HL-60 (cell line): ENCODE results near the gene SHC2.
"Not testable (repeated sequence)": the region's sequence is repeated elsewhere in the genome, so short reads cannot be mapped to it uniquely, and the experiment has no call there.

Experiments
- DNase-seq, 2 experiments: peaks; one replicate each; pipeline ENCODE4 v3.0.0-alpha.2; 2010 to 2020; ENCODE audit warnings: low read depth in 1 of 2, low spot score in 1 of 2
- H3K27ac ChIP-seq: fragments of 250-450 bp; sonication (Bioruptor Pico); replicated peaks from 2 replicates; pipeline ENCODE4 v1.5.1; 2020; ENCODE audit warnings: mild to moderate bottlenecking, moderate library complexity
- H3K27me3 ChIP-seq: fragments of 250-450 bp; sonication (Bioruptor Pico); 2 replicates; pipeline ENCODE4 v1.5.1; 2021; ENCODE audit warnings: mild to moderate bottlenecking, moderate library complexity; ENCODE audit not compliant: insufficient read depth, poor library complexity, severe bottlenecking
- H3K4me3 ChIP-seq: replicated peaks from 2 replicates; pipeline ENCODE4 v1.5.1; 2011; ENCODE audit warnings: mild to moderate bottlenecking, control low read depth, low read length; ENCODE audit not compliant: insufficient read depth
- GABPA ChIP-seq: IDR thresholded peaks from 2 replicates; pipeline ENCODE4 v1.6.1; 2012; ENCODE audit warnings: low read depth
- POLR2AphosphoS5 ChIP-seq: IDR thresholded peaks from 2 replicates; pipeline ENCODE4 v1.6.1; 2012; ENCODE audit warnings: low read depth
- SPI1 ChIP-seq: IDR thresholded peaks from 2 replicates; pipeline ENCODE4 v1.6.1; 2012; ENCODE audit warnings: low read depth, mild to moderate bottlenecking, borderline replicate concordance
- TF ChIP-seq, protein P1 (sequence below): IDR thresholded peaks from one replicate; pipeline ENCODE4 v1.5.1; 2011; ENCODE audit warnings: low read length, control low read depth, inconsistent platforms; ENCODE audit not compliant: insufficient read depth
- TF ChIP-seq, protein P2 (sequence below): IDR thresholded peaks from 2 replicates; pipeline ENCODE4 v1.6.1; 2012; ENCODE audit warnings: low read depth; ENCODE audit not compliant: insufficient replicate concordance

SHC2 gene

DNA sequence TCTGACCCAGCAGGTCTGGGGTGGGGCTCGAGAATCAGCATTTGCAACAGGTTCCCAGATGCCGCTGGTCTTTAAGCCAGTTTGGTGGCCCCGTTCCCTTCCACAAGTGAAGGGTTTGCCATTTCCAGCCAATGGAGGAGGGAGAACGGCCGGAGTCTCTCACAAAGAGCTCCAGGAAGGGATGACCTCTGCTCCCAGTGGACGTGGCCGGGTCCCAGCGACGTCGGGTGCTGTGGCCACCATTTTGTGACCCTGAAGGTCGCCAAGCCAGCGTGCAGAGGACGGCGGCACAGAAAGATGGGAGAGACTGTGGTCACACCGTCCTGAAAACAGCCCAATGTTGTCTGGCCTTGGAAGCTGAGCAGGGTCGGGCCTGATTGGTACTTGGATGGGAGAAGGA lies 8.0 kb downstream of the SHC2 start:
- TF ChIP-seq SPI1: no peak
- no peak overlapping the region for H3K4me3 ChIP-seq
- no peak overlapping the region for H3K27ac ChIP-seq
- DNase-seq: no peak
- no peaks in the 10 kb centered on the region for H3K27me3 ChIP-seq

DNA sequence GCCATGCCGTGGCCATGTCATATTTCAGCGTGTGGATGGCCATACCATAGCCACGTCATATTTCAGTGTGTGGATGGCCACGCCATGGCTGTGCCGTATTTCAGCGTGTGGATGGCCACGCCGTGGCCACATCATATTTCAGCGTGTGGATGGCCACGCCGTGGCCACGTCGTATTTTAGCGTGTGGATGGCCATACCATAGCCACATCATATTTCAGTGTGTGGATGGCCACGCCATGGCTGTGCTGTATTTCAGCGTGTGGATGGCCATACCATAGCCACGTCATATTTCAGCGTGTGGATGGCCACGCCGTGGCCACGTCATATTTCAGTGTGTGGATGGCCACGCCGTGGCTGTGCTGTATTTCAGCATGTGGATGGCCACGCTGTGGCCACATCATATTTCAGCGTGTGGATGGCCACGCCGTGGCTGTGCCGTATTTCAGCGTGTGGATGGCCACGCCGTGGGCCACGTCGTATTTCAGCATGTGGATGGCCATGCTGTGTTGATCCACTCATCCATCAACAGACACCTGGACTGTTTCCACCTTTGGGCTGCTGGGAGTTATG lies 9.8 kb downstream of the SHC2 start:
- DNase-seq, H3K4me3 ChIP-seq, H3K27me3 ChIP-seq, H3K27ac ChIP-seq: not testable (repeated sequence)

DNA sequence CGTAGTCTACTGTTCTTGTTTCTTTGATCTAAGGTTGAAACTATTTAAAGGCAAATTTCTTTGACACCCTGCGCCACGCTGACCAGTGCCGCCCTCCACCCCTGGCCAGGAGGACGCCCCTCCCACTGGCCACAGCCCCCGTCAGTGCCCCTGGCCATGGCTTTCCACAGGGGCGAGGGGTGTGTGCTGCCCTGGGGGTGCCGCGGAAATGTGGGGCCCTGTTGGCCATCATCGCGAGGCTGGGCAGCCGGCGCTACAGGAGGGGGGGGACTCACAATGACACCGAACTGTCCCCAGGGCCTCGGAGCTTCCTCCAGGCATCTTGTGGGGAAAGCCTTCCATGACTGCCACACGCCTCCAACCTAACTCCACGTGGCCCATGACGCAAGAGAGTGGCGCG lies 10.9 kb downstream of the SHC2 start:
- Histone ChIP-seq H3K27me3 (no peaks in the 10 kb centered on the region), H3K4me3 (no peak overlapping the region), H3K27ac (no peak overlapping the region)
- TF ChIP-seq, protein P1, sequence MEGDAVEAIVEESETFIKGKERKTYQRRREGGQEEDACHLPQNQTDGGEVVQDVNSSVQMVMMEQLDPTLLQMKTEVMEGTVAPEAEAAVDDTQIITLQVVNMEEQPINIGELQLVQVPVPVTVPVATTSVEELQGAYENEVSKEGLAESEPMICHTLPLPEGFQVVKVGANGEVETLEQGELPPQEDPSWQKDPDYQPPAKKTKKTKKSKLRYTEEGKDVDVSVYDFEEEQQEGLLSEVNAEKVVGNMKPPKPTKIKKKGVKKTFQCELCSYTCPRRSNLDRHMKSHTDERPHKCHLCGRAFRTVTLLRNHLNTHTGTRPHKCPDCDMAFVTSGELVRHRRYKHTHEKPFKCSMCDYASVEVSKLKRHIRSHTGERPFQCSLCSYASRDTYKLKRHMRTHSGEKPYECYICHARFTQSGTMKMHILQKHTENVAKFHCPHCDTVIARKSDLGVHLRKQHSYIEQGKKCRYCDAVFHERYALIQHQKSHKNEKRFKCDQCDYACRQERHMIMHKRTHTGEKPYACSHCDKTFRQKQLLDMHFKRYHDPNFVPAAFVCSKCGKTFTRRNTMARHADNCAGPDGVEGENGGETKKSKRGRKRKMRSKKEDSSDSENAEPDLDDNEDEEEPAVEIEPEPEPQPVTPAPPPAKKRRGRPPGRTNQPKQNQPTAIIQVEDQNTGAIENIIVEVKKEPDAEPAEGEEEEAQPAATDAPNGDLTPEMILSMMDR: no peak
- no peak for TF ChIP-seq SPI1
- TF ChIP-seq POLR2AphosphoS5: no peak
- no peak for TF ChIP-seq GABPA
- TF ChIP-seq, protein P2, sequence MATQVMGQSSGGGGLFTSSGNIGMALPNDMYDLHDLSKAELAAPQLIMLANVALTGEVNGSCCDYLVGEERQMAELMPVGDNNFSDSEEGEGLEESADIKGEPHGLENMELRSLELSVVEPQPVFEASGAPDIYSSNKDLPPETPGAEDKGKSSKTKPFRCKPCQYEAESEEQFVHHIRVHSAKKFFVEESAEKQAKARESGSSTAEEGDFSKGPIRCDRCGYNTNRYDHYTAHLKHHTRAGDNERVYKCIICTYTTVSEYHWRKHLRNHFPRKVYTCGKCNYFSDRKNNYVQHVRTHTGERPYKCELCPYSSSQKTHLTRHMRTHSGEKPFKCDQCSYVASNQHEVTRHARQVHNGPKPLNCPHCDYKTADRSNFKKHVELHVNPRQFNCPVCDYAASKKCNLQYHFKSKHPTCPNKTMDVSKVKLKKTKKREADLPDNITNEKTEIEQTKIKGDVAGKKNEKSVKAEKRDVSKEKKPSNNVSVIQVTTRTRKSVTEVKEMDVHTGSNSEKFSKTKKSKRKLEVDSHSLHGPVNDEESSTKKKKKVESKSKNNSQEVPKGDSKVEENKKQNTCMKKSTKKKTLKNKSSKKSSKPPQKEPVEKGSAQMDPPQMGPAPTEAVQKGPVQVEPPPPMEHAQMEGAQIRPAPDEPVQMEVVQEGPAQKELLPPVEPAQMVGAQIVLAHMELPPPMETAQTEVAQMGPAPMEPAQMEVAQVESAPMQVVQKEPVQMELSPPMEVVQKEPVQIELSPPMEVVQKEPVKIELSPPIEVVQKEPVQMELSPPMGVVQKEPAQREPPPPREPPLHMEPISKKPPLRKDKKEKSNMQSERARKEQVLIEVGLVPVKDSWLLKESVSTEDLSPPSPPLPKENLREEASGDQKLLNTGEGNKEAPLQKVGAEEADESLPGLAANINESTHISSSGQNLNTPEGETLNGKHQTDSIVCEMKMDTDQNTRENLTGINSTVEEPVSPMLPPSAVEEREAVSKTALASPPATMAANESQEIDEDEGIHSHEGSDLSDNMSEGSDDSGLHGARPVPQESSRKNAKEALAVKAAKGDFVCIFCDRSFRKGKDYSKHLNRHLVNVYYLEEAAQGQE: no peak
- no peak for DNase-seq

DNA sequence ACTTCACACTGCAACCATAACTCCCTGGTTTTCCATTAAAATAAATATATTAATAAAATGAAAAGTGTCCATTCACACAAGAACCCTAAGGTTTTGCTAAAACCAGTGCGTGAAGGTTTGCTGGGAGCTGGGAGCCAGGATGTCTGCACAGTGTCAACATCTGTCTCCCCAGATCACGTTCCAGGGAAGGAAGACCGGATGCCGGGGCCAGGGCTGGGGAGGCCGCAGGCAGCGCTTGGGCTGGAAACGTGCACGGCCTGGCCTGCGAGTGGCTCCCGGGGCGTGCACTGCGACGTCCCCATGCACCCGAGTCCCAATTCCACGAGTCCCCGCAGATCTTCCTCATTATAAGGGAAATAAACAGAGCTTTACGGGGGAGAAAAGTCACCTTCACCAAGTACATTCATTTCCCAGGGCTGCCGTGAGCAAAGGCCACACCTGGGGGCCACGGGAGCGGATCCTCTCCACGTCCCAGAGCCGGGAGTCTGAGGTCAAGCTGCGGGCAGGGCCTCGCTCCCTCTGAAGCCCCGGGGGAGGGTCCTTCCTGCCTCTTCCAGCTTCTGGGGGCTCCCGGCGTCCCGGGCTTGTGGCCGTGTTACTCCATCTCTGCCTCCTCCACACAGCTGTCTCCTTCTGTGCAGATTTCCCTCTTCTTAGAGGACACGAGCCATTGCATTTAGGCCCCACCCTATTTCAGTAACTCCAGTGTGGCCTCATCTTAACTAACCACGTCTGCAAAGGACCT lies 12.8 kb downstream of the SHC2 start:
- no peak for DNase-seq
- no peaks in the 10 kb centered on the region for H3K27me3 ChIP-seq
- TF ChIP-seq, protein P2: no peak
- no peak for TF ChIP-seq GABPA
- TF ChIP-seq, protein P1: no peak
- TF ChIP-seq SPI1: no peak
- no peak for TF ChIP-seq POLR2AphosphoS5
- H3K27ac ChIP-seq: no peak overlapping the region
- H3K4me3 ChIP-seq: no peak overlapping the region

DNA sequence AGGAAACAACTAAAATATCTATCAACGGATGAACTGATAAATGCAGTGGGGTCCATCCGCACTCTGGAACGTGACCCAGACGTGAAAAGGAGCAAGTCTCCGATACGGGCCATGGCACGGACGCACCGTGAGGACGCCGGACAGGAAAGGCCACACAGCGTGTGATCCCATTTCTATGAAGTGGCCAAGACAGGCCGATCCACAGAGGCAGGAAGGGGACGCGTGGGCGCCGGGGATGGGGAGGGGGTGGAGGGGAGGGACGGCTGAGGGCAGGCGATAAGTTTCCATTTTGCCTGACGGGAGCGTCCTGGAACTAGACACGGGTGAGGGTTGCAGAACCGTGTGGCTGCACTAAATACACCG lies 13.8 kb downstream of the SHC2 start:
- no peak overlapping the region for H3K4me3 ChIP-seq
- H3K27me3 ChIP-seq: no peaks in the 10 kb centered on the region
- TF ChIP-seq, protein P2: no peak
- no peak for TF ChIP-seq GABPA
- no peak for DNase-seq
- no peak overlapping the region for H3K27ac ChIP-seq
